H1 (cell line): ENCODE measurements around the gene LAMA3. TPM values are rescaled to one million over a fixed set of nuclear protein-coding genes. Genes with fewer than 3 reads are reported as not detected.

ENCODE experiments used
- CTCF ChIA-PET: fragments of 300-600 bp; sonication (Branson Sonifier 250); formaldehyde crosslinking; loops from one replicate; lab custom pipeline; 2021; ENCODE audit not compliant: partially characterized antibody; lab: Charles Lee
- POLR2A ChIA-PET: fragments of 300-600 bp; sonication (Branson Sonifier 250); formaldehyde crosslinking; loops from one replicate; lab custom pipeline; 2021; ENCODE audit warnings: inconsistent platforms; ENCODE audit not compliant: partially characterized antibody; lab: Charles Lee
- DNase-seq, 2 experiments: peaks; one replicate each; pipeline versions ENCODE4 v3.0.0 to v3.0.0-alpha.2; 2010 to 2022; ENCODE audit warnings: low spot score in 2 of 2, low read depth in 1 of 2, mixed read lengths in 1 of 2
- FAIRE-seq: peaks from 2 replicates; lab custom pipeline; 2011; peaks lifted over from hg19 to GRCh38; lab: Jason Lieb, UNC
- H2AFZ ChIP-seq: 2 replicates; pipeline ENCODE4 v1.8.1; 2012; ENCODE audit warnings: low read length, inconsistent platforms
- H2AK5ac ChIP-seq: 2 replicates; pipeline ENCODE4 v1.6.1; 2013; ENCODE audit warnings: low read depth, low read length
- H2BK120ac ChIP-seq: replicated peaks from 2 replicates; pipeline ENCODE3; 2013; ENCODE audit warnings: low read depth, low read length, inconsistent platforms
- H2BK12ac ChIP-seq: 2 replicates; pipeline ENCODE4 v1.6.1; 2013; ENCODE audit warnings: low read depth, low read length
- H2BK15ac ChIP-seq: 2 replicates; pipeline ENCODE4 v1.6.1; 2013; ENCODE audit warnings: low read length
- H2BK20ac ChIP-seq: 2 replicates; pipeline ENCODE4 v1.6.1; 2013; ENCODE audit warnings: low read length
- H2BK5ac ChIP-seq: 2 replicates; pipeline ENCODE4 v1.6.1; 2013; ENCODE audit warnings: low read depth, low read length
- H3K14ac ChIP-seq: 2 replicates; pipeline ENCODE4 v1.6.1; 2013; ENCODE audit warnings: inconsistent platforms; ENCODE audit not compliant: insufficient read length
- H3K18ac ChIP-seq: 2 replicates; pipeline ENCODE4 v1.6.1; 2013; ENCODE audit warnings: low read length; ENCODE audit errors: extremely low read depth
- H3K23ac ChIP-seq: 2 replicates; pipeline ENCODE4 v1.6.1; 2013; ENCODE audit warnings: inconsistent platforms; ENCODE audit not compliant: insufficient read length
- H3K23me2 ChIP-seq: 2 replicates; pipeline ENCODE4 v1.6.1; 2013; ENCODE audit warnings: low read depth, low read length
- H3K27ac ChIP-seq: 2 replicates; pipeline ENCODE4 v1.6.1; 2011; ENCODE audit warnings: low read depth, low read length, inconsistent platforms
- H3K27me3 ChIP-seq, 4 experiments: replicated peaks in 1 of 4; 1 replicate in 1 of 4; 2 replicates in 3 of 4; pipeline versions ENCODE4 v1.6.1 to v1.8.1; 2011 to 2013; ENCODE audit warnings: low read length in 3 of 4, mild to moderate bottlenecking in 3 of 4, inconsistent platforms in 2 of 4, mixed read lengths in 2 of 4, moderate library complexity in 1 of 4; ENCODE audit not compliant: control insufficient read depth in 3 of 4, insufficient read depth in 3 of 4; ENCODE audit errors: extremely low read depth in 1 of 4
- H3K36me3 ChIP-seq, 4 experiments: 2 replicates each; pipeline versions ENCODE4 v1.6.1 to v1.8.1; 2011 to 2013; ENCODE audit warnings: mild to moderate bottlenecking in 4 of 4, low read length in 3 of 4, moderate library complexity in 2 of 4, control low read depth in 1 of 4, inconsistent platforms in 1 of 4; ENCODE audit not compliant: insufficient read depth in 4 of 4, control insufficient read depth in 2 of 4
- H3K4ac ChIP-seq: replicated peaks from 2 replicates; pipeline ENCODE3; 2013; ENCODE audit warnings: low read length, low read depth, mixed read lengths, inconsistent platforms; ENCODE audit not compliant: insufficient read length
- H3K4me1 ChIP-seq, 4 experiments: replicated peaks in 1 of 4; 1 replicate in 1 of 4; 2 replicates in 3 of 4; pipeline versions ENCODE4 v1.6.1 to v1.8.1; 2011 to 2013; ENCODE audit warnings: low read length in 3 of 4, inconsistent platforms in 2 of 4, mixed read lengths in 1 of 4; ENCODE audit not compliant: insufficient read depth in 4 of 4, control insufficient read depth in 3 of 4
- H3K4me2 ChIP-seq, 2 experiments: 2 replicates each; pipeline versions ENCODE4 v1.6.1 to v1.8.1; 2011 to 2013; ENCODE audit warnings: low read depth in 2 of 2, low read length in 2 of 2, control low read depth in 1 of 2, inconsistent platforms in 1 of 2, mild to moderate bottlenecking in 1 of 2; ENCODE audit not compliant: insufficient read depth in 1 of 2
- H3K4me3 ChIP-seq, 4 experiments: fragments of 200-600, 300-600 bp in 1 of 4; sonication (generic), shearing (Covaris generic), sonication (Bioruptor Twin) in 1 of 4; 2 replicates each; pipeline versions ENCODE4 v1.5.1 to v1.8.1; 2011 to 2016; ENCODE audit warnings: low read length in 4 of 4, low read depth in 3 of 4, control low read depth in 2 of 4, inconsistent platforms in 2 of 4, mild to moderate bottlenecking in 2 of 4, mixed read lengths in 1 of 4, moderate library complexity in 1 of 4; ENCODE audit not compliant: insufficient read depth in 2 of 4; ENCODE audit errors: extremely low read depth in 1 of 4
- H3K56ac ChIP-seq: replicated peaks from 2 replicates; pipeline ENCODE3; 2013; ENCODE audit warnings: low read depth, mild to moderate bottlenecking, mixed read lengths, low read length, inconsistent platforms; ENCODE audit not compliant: insufficient read length
- H3K79me1 ChIP-seq: 2 replicates; pipeline ENCODE4 v1.6.1; 2013; ENCODE audit warnings: low read depth, low read length, control low read depth
- H3K79me2 ChIP-seq, 2 experiments: 2 replicates each; pipeline versions ENCODE4 v1.6.1 to v1.8.1; 2012 to 2013; ENCODE audit warnings: low read length in 2 of 2, mild to moderate bottlenecking in 2 of 2, inconsistent platforms in 1 of 2; ENCODE audit not compliant: insufficient read depth in 2 of 2, control insufficient read depth in 1 of 2
- H3K9ac ChIP-seq, 4 experiments: replicated peaks in 1 of 4; 1 replicate in 1 of 4; 2 replicates in 3 of 4; pipeline versions ENCODE4 v1.6.1 to v1.8.1; 2011 to 2013; ENCODE audit warnings: low read depth in 3 of 4, low read length in 3 of 4, control low read depth in 2 of 4, mild to moderate bottlenecking in 2 of 4, moderate library complexity in 2 of 4, inconsistent platforms in 1 of 4; ENCODE audit errors: extremely low read depth in 1 of 4
- H3K9me3 ChIP-seq, 2 experiments: 2 replicates each; pipeline versions ENCODE4 v1.6.1 to v1.8.1; 2012 to 2013; ENCODE audit warnings: mild to moderate bottlenecking in 2 of 2, moderate library complexity in 2 of 2, control low read depth in 1 of 2, inconsistent platforms in 1 of 2, low read depth in 1 of 2, low read length in 1 of 2, mixed read lengths in 1 of 2; ENCODE audit not compliant: insufficient read depth in 2 of 2
- H4K20me1 ChIP-seq, 2 experiments: replicated peaks in 1 of 2; 2 replicates each; pipeline versions ENCODE3 to v1.8.1; 2011 to 2013; ENCODE audit warnings: inconsistent platforms in 2 of 2, low read length in 2 of 2, mild to moderate bottlenecking in 1 of 2; ENCODE audit not compliant: insufficient read depth in 2 of 2, control insufficient read depth in 1 of 2
- H4K5ac ChIP-seq: 2 replicates; pipeline ENCODE4 v1.6.1; 2013; ENCODE audit warnings: low read length, low read depth, mixed read lengths, inconsistent platforms; ENCODE audit not compliant: insufficient read length
- H4K8ac ChIP-seq: 2 replicates; pipeline ENCODE4 v1.8.0; 2013; ENCODE audit warnings: mild to moderate bottlenecking, moderate library complexity, low read length, inconsistent platforms; ENCODE audit not compliant: insufficient read depth; ENCODE audit errors: extremely low read depth
- H4K91ac ChIP-seq: replicated peaks from 2 replicates; pipeline ENCODE3; 2013; ENCODE audit warnings: low read length, mixed read lengths, inconsistent platforms; ENCODE audit not compliant: insufficient read length
- WGBS, 2 experiments: shearing (Covaris generic) in 1 of 2; methylation state at CpG; one replicate each; pipeline versions ENCODE4 v1.1.6 to v1.1.7; 2013 to 2015; ENCODE audit warnings: low lambda C conversion rate in 2 of 2, mixed read lengths in 2 of 2, inconsistent platforms in 1 of 2, low coverage in 1 of 2, missing lambda C conversion rate in 1 of 2; ENCODE audit not compliant: insufficient replicate concordance in 2 of 2, insufficient coverage in 1 of 2, insufficient read length in 1 of 2; ENCODE audit errors: extremely low coverage in 1 of 2, missing lambda C conversion rate in 1 of 2; 5-methylcytosine and 5-hydroxymethylcytosine counted together
- polyA plus RNA-seq, 7 experiments: library from polyadenylated mRNA; depleted of rRNA in 3 of 7; stranded (reverse) in 5 of 7; unstranded in 2 of 7; fragments of >200 nt in 5 of 7; fragments of 200-250 nt in 2 of 7; gene quantifications; 1 replicate in 5 of 7; 2 replicates in 1 of 7; 4 replicates in 1 of 7; pipeline versions ENCODE4 v1.2.1 to v1.2.3, GENCODE V29; 2011 to 2013; ENCODE audit warnings: missing spikeins in 2 of 7, mixed read lengths in 2 of 7
- total RNA-seq: library from RNA; stranded (reverse); fragmentation: NEBNext Ultra II Directional; extraction: Animal tissue kit (Norgen Biotek cat#: 25700); gene quantifications from 2 replicates; pipeline ENCODE4 v1.2.1, GENCODE V29; 2021
- TF ChIP-seq, protein P1 (sequence below): IDR thresholded peaks from 2 replicates; pipeline ENCODE4 v1.6.1; 2011; ENCODE audit warnings: low read length, improper control_type of control experiment

LAMA3 gene
- total and polyA plus RNA-seq, 2 of the 8 experiments (the other 6 are each of a cell fraction or from before 2014, with no cell fraction given) = 0.76 to 5.0 TPM

DNA sequence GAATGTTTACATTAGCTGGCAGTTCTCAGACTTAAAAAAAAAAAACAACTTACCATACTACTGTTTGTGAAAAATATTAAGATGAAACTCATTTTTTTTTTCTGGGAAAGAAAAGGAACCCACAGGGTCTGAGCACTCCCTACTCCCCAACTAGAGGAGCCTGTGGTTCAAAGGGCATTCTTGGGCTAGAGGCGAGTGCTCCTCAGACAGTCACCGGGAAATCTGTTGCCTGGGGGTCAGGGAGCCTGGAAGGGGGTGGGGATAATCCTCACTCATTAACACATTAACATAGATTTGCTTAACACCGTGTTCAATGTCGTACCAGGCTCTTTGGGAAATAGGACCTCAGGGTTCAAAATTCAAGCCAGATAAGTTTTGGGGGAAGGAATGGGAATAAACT lies 57.6 kb downstream of the LAMA3 start:
- H3K4me1 ChIP-seq = no peaks in the 10 kb centered on the region
- H3K4ac ChIP-seq = no peak overlapping the region
- H3K9me3 ChIP-seq = no peaks in the 10 kb centered on the region
- H2BK120ac ChIP-seq = no peak overlapping the region
- H4K5ac ChIP-seq = no peak overlapping the region
- no peak overlapping the region for H4K91ac ChIP-seq
- no peak overlapping the region for H3K56ac ChIP-seq
- H3K4me2 ChIP-seq = no peak overlapping the region
- H2AK5ac ChIP-seq = no peak overlapping the region
- H3K4me3 ChIP-seq = no peak overlapping the region
- no peak overlapping the region for H3K27ac ChIP-seq
- TF ChIP-seq, protein P1, sequence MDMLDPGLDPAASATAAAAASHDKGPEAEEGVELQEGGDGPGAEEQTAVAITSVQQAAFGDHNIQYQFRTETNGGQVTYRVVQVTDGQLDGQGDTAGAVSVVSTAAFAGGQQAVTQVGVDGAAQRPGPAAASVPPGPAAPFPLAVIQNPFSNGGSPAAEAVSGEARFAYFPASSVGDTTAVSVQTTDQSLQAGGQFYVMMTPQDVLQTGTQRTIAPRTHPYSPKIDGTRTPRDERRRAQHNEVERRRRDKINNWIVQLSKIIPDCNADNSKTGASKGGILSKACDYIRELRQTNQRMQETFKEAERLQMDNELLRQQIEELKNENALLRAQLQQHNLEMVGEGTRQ = no peak
- H3K14ac ChIP-seq = no peak overlapping the region
- H3K18ac ChIP-seq = no peak overlapping the region
- H2BK15ac ChIP-seq = no peak overlapping the region
- H4K20me1 ChIP-seq = no peaks in the 10 kb centered on the region
- no peaks in the 10 kb centered on the region for H3K79me2 ChIP-seq
- no peak overlapping the region for H4K8ac ChIP-seq
- CTCF ChIA-PET = no interaction called here
- no peak for DNase-seq
- no peaks in the 10 kb centered on the region for H3K36me3 ChIP-seq
- no peak overlapping the region for H2BK20ac ChIP-seq
- H3K23me2 ChIP-seq = no peaks in the 10 kb centered on the region
- H2BK12ac ChIP-seq = no peak overlapping the region
- H2BK5ac ChIP-seq = no peak overlapping the region
- no peak for FAIRE-seq
- H3K9ac ChIP-seq = no peak overlapping the region
- 0 out of 7 replicates have a peak, but pooled peaks cover 0 to 2% (median 0%) of the 10 kb centered on the region in 4 experiments for H3K27me3 ChIP-seq
- POLR2A ChIA-PET = no interaction called here
- WGBS, 2 experiments = 87% methylated on average over 3 of the region's 4 CpGs; no CpG with 5 or more reads in 1 of the 2 experiments
- H3K23ac ChIP-seq = no peak overlapping the region
- H2AFZ ChIP-seq = no peak overlapping the region
- H3K79me1 ChIP-seq = no peaks in the 10 kb centered on the region
